ENCODE measurements around the gene IFT52.

IFT52 gene

DNA sequence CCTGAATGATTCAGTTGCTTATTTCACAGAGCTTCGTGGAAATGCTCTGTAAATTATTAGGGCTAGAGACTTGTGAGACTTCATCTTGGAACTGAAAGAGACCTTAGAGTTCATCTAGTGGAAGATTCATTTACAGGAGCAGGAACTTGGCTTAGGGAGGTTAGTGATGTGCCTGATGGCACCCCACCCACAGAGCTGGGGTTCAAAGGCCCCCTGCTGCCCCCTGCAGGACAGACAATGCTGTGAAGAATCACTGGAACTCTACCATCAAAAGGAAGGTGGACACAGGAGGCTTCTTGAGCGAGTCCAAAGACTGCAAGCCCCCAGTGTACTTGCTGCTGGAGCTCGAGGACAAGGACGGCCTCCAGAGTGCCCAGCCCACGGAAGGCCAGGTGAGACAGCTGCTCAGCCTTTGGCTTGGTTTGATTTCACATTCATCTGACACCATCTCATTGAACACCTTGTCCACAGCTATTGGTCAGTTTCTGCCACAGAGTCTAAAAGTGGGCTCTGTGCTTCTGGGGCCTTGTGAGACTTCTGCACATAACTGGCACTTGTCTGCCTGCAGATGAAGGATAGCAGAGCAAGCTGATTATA is 101.3 kb downstream of the IFT52 start:
- peak; percentile 20 for DNase-seq (ENCODE audit: low read depth)

DNA sequence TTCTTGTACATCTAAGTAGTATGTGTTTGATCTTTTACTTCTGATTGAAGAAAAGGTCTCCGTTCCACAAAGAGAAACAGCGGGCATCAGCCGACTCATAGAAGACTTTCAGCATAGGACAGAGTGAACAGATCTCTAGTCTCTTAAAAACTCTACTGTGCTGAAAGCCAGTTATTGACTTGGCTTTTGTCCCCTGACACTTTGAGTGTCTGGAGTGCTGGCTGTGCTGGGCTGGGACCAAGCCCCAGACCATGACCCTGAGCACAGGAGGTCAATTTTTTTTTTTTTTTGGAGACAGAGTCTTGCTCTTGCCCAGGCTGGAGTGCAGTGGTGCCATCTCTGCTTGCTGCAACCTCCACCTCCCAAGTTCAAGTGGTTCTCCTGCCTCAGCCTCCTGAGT is 104.0 kb downstream of the IFT52 start:
- DNase-seq (ENCODE audit: low read depth) = no peak

DNA sequence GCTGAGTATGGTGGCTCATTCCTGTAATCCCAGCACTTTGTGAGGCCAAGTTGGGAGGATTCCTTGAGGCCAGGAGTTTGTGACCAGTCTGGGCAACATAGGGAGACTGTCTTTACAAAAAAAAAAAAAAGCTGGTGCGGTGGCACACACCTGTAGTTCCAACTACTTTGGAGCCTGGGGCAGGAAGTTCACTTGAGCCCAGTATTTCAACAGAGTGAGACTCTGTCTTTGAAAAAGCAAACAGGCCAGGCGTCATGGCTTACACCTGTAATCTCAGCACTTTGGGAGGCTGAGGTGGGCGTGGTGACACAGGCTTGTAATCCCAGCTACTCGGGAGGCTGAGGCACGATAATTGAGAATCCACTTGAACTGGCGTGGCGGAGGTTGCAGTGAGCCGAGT is 104.8 kb downstream of the IFT52 start:
- DNase-seq (ENCODE audit: low read depth) = no peak

Measured in activated T-helper 9 cell treated with anti-CD3 and anti-CD28 coated beads, Interleukin-2, amount 50 U/mL, for 16 hours (primary cell).